NCI-H1930 (cell line): Measurements from ENCODE around the gene CUTA.

ENCODE experiments used
- DNase-seq, 2 experiments: peaks; one replicate each; lab custom pipeline; 2025; lab: John Stamatoyannopoulos, UW

Gene CUTA, protein sequence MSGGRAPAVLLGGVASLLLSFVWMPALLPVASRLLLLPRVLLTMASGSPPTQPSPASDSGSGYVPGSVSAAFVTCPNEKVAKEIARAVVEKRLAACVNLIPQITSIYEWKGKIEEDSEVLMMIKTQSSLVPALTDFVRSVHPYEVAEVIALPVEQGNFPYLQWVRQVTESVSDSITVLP

DNA sequence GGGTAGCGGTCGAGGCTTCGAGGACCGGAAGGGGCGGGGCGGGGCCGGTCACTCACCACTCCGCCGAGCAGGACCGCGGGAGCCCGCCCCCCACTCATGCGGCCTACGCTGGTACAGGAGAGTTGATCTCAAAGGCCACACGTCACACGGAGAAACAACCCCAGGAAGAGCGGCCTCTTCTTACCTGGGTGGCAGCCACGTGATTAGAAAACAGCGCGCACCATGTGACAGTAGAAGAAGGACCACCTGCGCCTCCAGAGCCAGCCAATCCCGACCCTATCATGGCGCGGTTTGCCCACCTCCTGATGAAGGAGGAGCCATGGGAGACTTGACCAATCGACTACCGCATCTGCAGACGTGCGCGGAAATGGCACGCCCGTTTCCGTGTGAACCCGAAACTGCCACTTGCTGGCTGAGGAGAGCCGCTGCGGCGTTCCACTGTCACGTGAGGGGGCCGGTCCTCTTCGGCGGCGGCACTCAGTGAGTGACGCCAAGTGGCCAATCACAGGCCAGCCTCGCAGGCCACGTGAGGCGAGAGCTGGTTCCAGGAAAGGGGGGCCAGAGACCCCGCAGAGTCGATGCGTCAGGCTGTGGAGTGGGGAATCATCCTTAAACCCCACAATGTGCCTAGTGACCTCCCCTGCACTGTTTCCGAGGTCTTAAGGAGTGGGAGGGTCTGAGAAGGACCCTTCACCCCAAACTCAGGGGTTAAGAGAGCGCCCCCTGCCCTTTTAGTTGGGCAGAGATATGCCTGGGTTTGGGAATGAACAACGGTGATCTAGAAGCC, at the start of gene CUTA:
CUTA (minus strand) TSS at position 205 of the 787 bp plus-strand sequence; CDS start at position 98, 107 bp downstream.
- peak; percentile 99 for DNase-seq

DNA sequence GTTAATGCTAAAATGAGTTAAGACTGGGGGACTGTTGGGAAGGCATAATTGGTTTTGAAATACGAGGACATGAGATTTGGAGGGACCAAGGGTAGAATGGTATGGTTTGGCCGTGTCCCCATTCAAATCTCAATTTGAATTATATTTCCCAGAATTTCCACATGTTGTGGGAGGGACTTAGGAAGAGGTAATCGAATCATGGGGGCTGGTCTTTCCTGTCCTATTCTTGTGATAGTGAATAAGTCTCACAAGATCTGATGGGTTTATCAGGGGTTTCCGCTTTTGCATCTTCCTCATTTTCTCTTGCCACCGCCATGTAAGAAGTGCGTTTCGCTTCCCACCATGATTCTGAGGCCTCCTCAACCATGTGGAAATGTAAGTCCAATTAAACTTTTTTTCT, 49.2 kb upstream of the CUTA start:
- no peak for DNase-seq

DNA sequence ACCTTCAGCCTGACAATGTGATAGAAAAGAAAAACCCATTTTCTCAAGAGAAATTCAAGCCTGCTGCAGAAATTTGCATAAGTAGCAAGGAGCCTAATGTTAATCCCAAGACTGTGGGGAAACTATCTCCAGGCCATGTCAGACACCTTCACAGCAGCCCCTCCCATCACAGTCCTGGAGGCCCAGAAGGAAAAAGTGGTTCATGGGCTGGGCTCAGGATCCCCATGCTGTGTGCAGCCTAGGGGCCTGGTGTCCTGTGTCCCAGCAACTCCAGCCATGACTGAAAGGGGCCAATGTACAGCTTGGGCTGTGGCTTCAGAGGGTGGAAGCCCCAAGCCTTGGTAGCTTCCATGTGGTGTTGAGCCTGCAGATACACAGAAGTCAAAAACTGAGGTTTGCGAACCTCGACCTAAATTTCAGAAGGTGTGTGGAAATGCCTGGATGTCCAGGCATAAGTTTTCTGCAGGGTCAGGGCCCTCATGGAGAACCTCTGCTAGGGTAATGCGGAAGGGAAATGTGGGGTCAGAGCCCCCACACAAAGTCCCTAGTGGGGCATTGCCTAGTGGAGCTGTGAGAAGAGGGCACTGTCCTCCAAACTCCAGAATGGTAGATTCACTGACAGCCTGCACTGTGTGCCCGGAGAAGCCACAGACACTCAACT, 48.3 kb upstream of the CUTA start:
- DNase-seq, result no peak

DNA sequence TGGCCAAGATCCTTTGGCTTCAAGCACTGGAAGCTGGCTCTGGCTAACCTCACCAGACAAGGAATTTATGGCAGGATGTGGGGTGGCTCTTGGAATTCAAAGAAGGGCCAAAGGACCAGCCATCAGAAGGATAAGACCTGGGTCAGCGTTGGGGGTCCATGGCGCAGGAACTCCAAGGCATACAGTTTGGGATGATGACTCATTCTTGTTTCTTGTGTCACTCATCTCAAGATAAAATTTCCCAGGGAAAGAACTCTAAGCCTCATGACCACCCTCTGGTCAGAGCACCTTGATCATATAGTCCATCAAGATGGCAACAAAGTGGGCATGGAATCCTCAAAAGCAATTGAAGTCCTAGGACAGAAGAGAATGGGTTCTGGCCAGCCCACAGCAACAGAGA, 41.3 kb upstream of the CUTA start:
- no peak for DNase-seq

DNA sequence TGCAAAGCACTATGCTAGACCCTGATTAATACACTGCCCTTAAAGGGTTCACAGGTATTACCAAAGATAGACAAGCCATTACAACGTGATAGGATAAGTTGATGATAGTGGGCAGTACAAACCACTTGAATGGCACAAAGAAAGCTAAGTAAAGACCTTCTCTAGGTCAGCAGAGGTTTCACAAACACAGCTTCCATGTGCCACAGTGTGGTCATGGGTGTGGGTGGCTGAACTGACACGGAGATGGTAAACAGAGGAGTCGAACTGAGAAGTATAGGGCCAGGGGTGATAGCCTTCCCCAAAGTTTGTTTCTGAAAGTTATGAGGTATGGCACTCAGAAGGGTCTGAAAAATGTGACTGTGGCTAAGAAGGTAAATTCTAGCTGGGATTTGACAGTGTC, 40.8 kb upstream of the CUTA start:
- no peak for DNase-seq

DNA sequence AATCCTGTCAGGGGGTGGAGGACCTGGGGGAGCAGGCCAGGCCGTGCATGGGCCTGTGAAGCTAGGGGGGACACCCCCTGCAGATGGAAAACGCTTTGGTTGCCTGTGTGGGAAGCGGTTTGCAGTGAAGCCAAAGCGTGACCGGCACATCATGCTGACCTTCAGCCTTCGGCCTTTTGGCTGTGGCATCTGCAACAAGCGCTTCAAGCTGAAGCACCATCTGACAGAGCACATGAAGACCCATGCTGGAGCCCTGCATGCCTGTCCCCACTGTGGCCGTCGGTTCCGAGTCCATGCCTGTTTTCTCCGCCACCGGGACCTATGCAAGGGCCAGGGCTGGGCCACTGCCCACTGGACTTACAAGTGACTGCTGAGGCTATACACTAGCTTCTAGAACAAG, 38.2 kb upstream of the CUTA start:
- DNase-seq, result no peak

DNA sequence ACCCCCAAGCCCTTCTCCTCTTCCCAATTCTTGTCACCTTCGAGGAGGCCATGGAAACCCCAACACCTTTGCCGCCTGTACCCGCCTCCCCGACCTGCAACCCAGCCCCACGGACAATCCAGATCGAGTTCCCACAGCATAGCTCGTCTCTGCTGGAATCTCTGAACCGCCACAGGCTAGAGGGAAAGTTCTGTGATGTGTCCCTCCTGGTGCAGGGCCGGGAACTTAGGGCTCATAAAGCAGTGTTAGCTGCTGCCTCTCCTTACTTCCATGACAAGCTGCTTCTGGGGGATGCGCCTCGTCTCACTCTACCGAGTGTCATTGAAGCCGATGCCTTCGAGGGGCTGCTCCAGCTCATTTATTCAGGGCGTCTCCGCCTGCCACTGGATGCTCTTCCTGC, 37.1 kb upstream of the CUTA start:
- no peak for DNase-seq

DNA sequence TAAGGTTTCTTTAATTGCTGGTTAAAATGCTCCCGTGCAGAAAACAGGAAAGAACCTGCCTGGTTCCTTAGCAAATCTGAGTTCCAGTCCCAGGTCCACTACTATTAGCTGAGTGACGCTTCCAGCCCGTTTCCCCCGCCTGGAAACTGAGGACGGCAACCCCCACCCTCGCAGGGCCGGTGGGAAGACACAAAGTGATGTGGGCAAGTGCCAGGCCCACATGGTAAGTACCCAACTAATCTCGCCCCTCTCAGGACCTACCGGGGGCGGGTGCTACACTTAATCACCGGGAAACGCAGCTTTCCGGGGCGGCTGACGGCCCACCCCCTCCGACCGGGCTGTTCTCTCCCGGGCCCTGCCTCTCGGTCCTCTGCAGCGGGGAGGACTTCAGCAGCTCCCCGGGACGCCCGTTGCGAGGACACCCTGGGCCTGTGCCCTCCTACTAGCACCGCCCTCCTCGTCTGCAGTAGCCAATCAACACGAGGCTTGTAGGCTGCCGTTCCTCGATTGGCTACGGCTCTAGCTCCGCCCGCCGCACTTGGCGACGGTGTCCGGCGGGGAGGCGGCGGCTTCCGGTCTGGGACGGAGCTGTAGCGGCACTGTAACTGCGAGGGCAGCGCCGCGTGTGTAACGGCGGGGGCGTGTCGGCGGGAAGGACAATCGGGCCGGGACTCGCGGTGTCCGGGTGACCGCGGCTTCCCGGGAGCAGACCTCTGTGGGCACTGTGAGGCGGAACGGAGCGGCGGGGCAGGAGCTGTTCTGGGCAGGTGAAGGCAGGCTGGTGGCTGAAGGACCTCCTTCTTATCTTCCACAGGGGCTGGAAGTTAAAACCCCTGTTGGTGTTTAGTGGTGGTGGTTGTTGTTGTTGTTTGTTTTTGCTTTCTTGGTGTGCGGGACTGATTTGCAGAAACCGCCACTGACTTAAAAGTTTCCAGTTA, 36.4 kb upstream of the CUTA start, which contains the start of gene ZBTB9:
ZBTB9 (plus strand) TSS at position 568 of the 938 bp plus-strand sequence. CDS start 525 bp downstream, outside the sequence.
- DNase-seq, result peak; percentile 93 to 97

DNA sequence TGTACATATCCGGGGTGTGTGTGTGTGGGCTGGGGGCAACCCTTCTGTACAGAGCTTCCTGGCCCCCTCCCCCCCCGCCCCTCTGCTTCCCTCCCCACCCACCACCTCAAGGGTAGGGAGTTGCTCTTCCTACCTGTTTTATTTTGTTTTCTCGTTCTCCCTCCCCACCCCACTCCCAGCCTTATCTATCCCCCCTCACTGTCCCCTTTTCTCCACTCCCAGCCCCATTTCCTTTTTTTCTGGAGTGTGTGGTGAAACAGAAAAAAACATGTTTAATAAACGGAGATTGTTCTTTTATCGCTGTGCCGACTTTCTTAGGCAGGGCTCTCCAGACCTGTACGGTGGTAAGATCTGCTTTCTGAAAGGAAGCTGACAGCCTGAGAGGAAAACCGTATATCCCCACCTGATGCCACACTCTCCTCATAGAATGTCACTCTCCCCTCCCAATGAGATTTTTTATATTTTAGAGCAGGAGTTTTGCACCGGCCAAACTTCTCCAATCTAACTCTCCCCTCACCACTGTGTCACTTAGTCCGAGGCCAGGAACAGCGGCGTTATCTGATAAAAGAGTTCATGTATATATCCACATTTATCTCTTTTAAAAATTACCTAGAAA, 35.6 kb upstream of the CUTA start:
- DNase-seq, result no peak

DNA sequence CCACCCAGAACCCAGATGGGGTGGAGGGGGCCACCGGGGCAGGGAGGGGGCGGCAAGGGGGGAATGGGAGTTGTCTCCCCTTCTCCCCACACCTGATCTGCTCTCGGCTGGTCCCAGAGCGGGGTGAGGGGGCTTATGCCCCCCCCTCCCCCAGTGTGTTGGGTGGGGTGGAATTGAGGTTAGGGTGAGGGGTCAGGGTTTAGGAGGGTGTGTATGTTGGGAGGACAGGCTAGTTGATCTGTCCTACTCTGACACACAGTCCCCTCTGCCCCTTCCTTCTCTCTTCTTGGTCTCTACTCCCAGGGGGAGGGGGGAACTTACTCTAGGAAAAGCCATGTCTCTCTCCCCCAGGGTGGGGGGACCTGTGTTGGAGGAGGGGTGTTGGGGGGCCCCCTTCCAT, 34.6 kb upstream of the CUTA start:
- no peak for DNase-seq

DNA sequence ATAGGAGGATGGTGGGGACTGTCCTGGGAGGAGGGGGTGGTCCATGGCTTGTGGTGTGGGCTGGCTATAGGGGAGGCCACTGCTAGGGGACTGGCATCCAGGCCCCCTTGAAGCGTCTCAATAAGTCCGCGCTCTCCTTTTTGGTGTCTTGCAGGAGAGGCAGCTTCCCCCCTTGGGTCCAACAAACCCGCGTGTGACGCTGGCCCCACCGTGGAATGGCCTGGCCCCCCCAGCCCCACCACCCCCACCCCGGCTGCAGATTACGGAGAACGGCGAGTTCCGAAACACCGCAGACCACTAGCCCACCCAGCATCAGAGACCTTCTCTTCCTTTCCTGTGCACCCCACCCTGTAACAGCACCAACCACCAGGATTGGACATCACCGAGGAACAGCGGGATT, 33.7 kb upstream of the CUTA start:
- DNase-seq, result no peak

DNA sequence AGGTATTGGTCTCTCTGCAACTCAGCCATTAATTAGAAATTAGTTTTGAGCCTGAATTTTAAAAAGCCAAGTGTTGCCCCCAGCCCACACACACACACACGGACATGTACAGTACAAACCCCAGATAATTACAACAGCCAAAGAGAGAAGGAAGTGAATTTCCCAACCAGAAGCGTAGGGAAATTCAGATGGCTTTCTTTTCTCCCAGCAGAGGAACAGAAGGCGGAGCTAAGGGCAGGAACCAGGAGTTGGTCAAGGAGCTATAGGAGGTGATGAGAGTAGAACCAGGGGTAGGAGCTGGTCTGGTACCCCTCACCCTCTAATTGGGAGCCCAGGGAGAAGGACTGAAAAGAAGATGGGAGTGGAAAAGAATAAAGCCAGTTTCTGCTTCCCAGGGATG, 32.5 kb upstream of the CUTA start:
- no peak for DNase-seq

DNA sequence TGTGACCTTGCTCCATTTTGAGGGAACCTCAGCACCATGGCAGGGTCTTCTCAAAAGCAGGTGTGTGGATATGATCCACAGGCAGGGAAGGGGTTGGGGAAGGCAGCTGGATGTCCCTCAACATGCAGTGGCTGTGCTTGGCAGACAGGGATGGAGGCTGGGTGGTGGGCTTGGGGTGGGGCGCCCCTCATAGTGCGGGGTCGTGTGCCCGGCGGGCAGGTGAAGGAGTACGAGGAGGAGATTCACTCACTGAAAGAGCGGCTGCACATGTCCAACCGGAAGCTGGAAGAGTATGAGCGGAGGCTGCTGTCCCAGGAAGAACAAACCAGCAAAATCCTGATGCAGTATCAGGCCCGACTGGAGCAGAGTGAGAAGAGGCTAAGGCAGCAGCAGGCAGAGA, 28.4 kb upstream of the CUTA start:
- no peak for DNase-seq

DNA sequence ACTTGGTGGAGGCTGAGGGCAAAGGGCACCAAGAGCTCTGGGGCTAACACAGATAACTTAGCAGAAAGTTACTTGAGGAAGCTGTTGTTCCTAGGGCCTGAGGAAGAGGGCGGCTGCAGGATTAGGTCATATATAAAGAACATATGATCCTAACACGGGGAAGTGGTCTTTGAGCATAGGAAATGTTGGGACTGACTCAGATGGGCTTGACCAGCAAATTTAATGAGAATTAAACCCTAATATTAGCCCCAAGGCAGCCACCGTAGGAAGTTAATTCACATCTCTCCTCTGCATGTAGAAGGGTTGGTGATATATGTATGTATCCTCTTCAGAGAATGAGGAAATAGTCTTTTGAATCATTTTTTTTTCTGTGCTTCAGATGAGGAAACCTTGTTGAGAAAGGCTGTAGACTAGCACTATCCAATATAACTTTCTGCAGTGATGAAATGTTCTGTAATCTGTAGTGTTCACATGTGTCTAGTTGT, 27.3 kb upstream of the CUTA start:
- DNase-seq, result no peak

DNA sequence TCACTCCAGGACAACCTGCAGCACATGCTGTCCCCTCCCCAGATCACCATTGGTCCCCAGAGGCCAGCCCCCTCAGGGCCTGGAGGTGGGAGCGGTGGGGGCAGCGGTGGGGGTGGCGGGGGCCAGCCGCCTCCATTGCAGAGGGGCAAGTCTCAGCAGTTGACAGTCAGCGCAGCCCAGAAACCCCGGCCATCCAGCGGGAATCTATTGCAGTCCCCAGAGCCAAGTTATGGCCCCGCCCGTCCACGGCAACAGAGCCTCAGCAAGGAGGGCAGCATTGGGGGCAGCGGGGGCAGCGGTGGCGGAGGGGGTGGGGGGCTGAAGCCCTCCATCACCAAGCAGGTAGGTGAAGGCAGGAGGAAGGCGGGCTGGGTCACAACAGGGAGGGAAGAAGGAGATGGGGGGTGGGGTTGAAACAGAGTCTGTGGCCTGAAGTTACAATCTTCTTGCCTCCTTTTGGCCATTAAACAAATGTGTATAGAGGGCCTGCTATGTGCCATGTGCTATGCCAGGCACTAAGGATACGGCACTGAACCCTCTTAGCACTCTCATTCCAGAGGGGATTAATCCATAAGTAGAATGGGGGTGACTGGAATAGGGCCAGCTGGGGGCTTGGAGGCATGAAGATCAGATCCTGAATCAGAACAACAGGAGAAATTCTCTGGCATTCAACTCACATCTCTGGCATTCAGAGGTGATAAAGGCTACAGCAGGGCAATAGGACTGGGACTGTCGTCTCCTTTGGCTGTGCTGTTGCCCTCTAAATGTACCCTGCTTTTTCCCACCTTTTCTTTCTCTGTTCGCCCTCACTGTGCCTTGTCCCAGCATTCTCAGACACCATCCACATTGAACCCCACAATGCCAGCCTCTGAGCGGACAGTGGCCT, 26.0 kb upstream of the CUTA start:
- no peak for DNase-seq

DNA sequence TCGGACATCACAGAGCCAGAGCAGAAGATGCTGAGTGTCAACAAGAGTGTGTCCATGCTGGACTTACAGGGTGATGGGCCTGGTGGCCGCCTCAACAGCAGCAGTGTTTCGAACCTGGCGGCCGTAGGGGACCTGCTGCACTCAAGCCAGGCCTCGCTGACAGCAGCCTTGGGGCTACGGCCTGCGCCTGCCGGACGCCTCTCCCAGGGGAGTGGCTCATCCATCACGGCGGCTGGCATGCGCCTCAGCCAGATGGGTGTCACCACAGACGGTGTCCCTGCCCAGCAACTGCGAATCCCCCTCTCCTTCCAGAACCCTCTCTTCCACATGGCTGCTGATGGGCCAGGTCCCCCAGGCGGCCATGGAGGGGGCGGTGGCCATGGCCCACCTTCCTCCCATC, 25.1 kb upstream of the CUTA start:
- no peak for DNase-seq

DNA sequence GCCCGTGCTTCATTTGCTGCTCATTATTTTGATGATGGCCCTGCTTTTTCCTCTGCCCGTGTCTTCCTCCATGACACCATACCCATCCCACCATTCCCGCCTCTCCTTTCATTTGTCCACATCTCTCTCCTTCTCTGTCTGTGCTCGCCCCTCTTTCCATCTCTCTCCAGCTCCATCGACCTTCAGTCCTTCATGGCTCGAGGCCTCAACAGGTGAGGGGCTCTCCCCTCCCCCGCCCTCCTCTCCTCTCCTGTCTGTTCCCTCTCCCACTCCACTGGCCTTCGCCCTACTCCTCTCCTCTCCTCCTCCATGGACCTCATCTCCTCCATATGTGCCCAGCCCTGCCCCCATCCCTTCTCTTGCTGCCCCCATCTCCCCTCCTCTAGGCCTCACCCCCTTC, 24.4 kb upstream of the CUTA start:
- DNase-seq, result no peak

DNA sequence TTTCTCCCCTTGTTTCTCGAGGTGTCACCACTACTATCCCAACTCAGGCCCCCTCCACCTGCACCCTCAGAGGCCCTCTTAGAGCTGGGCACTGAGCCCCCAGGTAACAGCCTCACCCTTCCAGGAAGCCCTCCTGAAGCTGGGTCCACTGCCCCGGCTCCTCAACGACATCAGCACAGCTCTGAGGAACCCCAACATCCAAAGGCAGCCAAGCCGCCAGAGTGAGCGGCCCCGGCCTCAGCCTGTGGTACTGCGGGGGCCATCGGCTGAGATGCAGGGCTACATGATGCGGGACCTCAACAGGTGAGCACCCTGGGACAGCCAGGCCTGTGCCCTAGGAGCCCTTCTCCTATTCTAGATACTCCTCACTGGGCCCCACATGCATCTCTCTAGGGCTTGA, 23.6 kb upstream of the CUTA start:
- DNase-seq, result no peak

DNA sequence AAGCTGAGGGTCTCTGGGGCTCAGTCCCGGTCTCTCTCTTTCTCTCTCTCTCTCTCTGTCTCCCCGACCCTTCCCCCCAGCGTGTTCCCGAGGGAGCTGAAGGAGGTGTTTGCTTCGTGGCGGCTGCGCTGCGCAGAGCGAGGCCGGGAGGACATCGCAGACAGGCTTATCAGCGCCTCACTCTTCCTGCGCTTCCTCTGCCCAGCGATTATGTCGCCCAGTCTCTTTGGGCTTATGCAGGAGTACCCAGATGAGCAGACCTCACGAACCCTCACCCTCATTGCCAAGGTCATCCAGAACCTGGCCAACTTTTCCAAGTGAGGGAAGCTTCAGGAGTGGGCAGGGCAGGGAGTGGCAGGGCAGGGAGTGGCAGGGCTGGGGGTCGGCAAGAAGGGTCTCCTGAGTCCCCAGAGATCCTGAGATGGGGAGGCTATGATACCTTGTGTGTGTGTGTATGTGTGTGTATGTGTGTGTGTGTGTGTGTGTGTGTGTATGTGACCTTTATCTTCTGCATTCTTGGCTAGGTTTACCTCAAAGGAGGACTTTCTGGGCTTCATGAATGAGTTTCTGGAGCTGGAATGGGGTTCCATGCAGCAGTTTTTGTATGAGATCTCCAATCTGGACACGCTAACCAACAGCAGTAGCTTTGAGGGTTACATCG, 22.9 kb upstream of the CUTA start:
- no peak for DNase-seq
